Spinal cord (tissue), 10 donors: ENCODE results near the gene TBX1. TPM values are rescaled to one million over a fixed set of nuclear protein-coding genes. Genes with fewer than 3 reads are reported as not detected.

Source experiments
- DNase-seq, 6 donors: peaks; one replicate each; pipeline versions ENCODE4 v3.0.0 to v3.0.0-alpha.2; 2013 to 2015; ENCODE audit warnings: low spot score in 6 of 6, low read depth in 4 of 6
- H3K27ac ChIP-seq: one replicate; pipeline ENCODE4 v1.5.1; 2013; ENCODE audit warnings: low read depth, low read length, control low read depth
- H3K27me3 ChIP-seq: one replicate; pipeline ENCODE4 v1.6.1; 2013; ENCODE audit warnings: low read length; ENCODE audit not compliant: control insufficient read depth, insufficient read depth
- H3K36me3 ChIP-seq: one replicate; pipeline ENCODE4 v1.6.1; 2013; ENCODE audit warnings: low read length; ENCODE audit not compliant: control insufficient read depth, insufficient read depth
- H3K4me1 ChIP-seq: one replicate; pipeline ENCODE4 v1.6.1; 2013; ENCODE audit warnings: low read length; ENCODE audit not compliant: control insufficient read depth, insufficient read depth
- H3K4me3 ChIP-seq: one replicate; pipeline ENCODE4 v1.5.1; 2013; ENCODE audit warnings: low read depth, low read length, control low read depth
- H3K9me3 ChIP-seq: one replicate; pipeline ENCODE4 v1.6.1; 2013; ENCODE audit warnings: low read length; ENCODE audit not compliant: control insufficient read depth, insufficient read depth
- WGBS: methylation state at CpG from one replicate; pipeline ENCODE4 v1.1.5; 2013; ENCODE audit warnings: missing lambda C conversion rate; ENCODE audit not compliant: insufficient coverage; 5-methylcytosine and 5-hydroxymethylcytosine counted together
- polyA plus RNA-seq, 2 donors: library from polyadenylated mRNA; unstranded; fragments of 120-200 nt; gene quantifications; one replicate each; pipeline ENCODE4 v1.2.1, GENCODE V29; 2013; ENCODE audit not compliant: insufficient read length in 2 of 2
- total RNA-seq, 2 donors: library from RNA; depleted of rRNA in 1 of 2; stranded (reverse); fragments of 120-200 nt in 1 of 2; fragments of >200 nt in 1 of 2; gene quantifications; one replicate each; pipeline versions ENCODE4 v1.2.3 to v1.2.4, GENCODE V29; 2013 to 2014
- donor health status: healthy.

TBX1 gene
- total and polyA plus RNA-seq, 4 donors: 0.35 to 1.3 (median 0.63) TPM; not detected in 1

DNA sequence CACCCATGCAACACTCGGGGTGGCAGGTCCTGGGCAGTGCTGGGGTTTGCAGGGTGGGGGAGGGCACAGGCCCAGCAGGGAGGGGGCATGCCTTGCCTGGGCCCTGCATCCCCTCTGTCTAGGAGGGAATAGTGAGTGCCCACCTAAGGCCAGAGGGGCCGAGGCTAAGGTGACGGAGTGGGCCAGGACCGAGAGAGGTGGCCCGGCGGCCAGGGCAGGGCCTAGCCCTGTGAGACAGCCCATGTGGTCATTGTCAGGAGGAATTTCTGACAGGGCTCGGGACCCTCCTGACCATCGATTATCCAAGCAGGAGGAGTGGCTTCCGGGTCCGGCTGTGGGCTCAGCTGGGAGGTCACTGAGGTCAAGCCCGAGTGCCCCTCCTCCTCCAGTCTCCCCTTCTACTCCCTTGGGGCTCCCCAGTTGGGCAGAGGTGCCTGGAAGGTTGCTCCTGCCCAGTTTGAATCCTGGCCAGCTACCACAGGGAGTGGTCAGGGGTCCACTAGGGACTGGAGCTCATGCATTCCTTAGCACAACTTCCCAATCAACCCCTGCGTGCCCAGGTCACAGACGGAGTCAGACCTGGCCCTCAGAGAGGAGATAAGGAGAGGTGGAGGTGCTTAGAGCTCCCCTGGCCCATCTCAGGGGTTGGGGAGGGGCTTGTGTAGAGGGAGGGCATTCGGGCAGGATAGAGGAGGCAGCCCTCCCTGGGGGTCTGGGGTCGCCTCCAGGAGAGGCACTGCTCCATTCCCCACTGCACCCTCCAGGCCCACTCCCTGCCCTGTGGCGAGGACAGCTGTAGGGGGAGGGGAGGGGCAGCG is 22.5 kb upstream of the TBX1 start:
- DNase-seq: no peak
- 64% methylated on average over 11 of the region's 17 CpGs for WGBS
- Histone ChIP-seq H3K36me3 (no peaks in the 10 kb centered on the region), H3K4me1 (peaks cover 15% of the 10 kb centered on the region), H3K27me3 (peaks cover 5% of the 10 kb centered on the region), H3K9me3 (no peaks in the 10 kb centered on the region), H3K4me3 (no peak overlapping the region), H3K27ac (no peak overlapping the region)

DNA sequence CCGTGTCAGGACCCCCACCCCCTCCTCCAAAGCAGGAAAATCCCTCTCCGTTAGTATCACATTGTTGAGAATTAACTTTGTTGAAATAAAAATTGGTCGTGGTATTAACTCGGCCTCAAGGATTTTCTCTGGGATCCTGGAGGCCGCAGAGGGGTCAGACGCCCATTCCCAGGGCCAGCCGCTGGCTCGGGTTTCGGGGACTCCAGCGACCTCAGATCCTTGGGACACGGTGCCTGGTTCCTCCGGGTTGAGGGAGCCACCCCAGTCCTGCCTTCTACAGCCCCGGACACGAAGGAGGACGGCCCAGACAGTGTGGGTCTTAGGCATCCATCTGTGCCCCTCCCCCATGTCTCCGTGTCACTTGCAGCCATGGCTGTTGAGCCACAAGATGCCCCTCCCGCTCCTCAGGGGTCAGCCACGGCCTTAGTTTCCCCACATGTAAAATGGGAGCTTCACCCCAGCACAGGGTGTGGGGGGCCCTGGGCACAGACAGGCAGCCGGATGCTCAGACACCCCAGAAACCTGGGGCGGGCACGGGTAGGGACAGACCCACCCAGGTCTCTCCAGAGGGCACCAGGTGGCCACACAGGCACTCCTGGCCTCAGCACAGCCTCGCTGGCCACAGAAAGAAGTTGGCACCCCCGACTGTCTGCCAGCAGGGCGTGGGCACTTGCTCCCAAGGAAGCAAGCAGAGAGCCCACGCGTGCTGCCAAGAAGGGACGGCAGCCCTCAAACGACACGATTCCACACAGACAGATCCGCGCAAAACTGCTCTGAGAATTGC is 21.7 kb upstream of the TBX1 start:
- no peak for DNase-seq
- Histone ChIP-seq H3K36me3 (no peaks in the 10 kb centered on the region), H3K4me3 (no peak overlapping the region), H3K9me3 (no peaks in the 10 kb centered on the region), H3K27me3 (peaks cover 5% of the 10 kb centered on the region), H3K4me1 (peaks cover 15% of the 10 kb centered on the region), H3K27ac (no peak overlapping the region)
- WGBS: 61% methylated on average over 27 of the region's 31 CpGs

DNA sequence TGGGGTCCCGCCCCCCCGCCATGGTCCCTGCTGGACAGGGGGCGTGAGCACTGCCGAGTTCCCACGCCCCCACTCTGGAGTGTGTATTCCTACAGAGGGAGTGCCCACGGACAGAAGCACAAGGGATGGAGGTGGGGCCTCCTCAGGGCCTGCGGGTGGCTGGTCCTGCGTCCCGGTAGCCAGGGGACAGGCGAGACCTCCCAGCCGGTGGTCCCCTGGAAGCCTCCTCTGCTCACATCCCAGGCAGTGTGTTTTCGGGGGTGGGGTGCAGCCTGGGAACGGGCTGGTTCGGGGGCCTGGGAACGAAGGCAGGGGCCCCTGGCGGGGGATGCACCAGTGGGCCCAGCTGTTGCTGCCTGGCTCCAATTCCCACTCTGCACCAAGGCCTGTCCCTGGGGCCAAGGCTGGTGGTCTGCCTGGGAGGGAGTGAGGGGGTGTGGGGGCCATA is 21.1 kb upstream of the TBX1 start:
- 51% methylated on average over 16 of the region's 16 CpGs for WGBS
- H3K4me1 ChIP-seq: peaks cover 15% of the 10 kb centered on the region
- H3K4me3 ChIP-seq: no peak overlapping the region
- peaks cover 5% of the 10 kb centered on the region for H3K27me3 ChIP-seq
- H3K27ac ChIP-seq: no peak overlapping the region
- DNase-seq: no peak
- H3K36me3 ChIP-seq: no peaks in the 10 kb centered on the region
- H3K9me3 ChIP-seq: no peaks in the 10 kb centered on the region

DNA sequence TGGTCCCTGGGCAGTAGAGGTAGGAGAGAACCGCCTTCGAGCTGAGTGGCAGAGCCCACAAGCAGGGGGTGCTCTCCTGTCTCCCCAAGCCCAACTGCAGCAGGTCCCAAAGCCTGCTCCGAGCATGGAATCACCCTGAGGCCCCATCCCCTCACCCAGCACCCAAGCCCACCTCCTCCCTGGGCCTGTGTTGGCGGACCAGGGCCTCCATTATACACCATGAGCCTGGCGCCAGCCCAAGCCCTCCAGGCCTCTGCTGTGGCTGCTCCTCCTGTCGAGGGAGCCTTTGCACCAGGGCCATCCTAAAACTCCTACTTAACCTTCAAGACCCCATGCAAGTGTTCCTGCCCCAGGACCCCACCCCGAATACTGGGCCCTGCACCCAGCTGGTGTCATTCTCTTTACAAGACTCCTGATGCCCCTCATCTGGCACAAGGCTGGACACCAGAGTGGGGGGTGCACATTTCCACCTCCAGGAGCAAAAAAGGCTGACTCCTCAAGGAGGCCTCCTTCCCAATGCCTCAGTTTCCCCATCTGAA is 20.6 kb upstream of the TBX1 start:
- H3K4me1 ChIP-seq: peaks cover 15% of the 10 kb centered on the region
- DNase-seq: no peak
- H3K36me3 ChIP-seq: no peaks in the 10 kb centered on the region
- H3K9me3 ChIP-seq: no peaks in the 10 kb centered on the region
- H3K4me3 ChIP-seq: no peak overlapping the region
- WGBS: 87% methylated on average over 5 of the region's 7 CpGs
- no peak overlapping the region for H3K27ac ChIP-seq
- peaks cover 5% of the 10 kb centered on the region for H3K27me3 ChIP-seq

DNA sequence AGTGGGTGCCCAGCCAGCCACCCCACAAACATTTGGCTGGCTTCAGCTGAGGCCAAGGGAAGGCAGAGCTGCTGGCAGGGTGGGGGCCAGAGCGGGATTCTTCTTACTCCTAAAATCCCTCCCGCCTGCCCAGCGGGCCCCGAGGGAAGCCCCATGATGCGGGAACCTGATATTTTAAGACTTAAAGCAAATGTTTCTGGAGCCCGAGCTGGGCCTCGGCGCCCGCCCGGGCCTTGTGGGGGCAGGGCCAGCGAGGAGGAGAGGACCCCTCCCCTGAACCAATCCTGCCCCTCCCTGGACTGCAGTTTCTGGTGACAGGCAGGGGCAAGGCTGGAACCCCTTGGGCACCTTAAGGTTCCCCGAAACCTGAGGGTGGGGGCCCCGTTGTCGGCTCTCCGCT is 20.0 kb upstream of the TBX1 start:
- H3K4me3 ChIP-seq: no peak overlapping the region
- peaks cover 19% of the 10 kb centered on the region for H3K4me1 ChIP-seq
- peaks cover 3% of the 10 kb centered on the region for H3K36me3 ChIP-seq
- no peaks in the 10 kb centered on the region for H3K9me3 ChIP-seq
- no peak for DNase-seq
- H3K27me3 ChIP-seq: peaks cover 3% of the 10 kb centered on the region
- 77% methylated on average over 14 of the region's 15 CpGs for WGBS
- H3K27ac ChIP-seq: no peak overlapping the region

DNA sequence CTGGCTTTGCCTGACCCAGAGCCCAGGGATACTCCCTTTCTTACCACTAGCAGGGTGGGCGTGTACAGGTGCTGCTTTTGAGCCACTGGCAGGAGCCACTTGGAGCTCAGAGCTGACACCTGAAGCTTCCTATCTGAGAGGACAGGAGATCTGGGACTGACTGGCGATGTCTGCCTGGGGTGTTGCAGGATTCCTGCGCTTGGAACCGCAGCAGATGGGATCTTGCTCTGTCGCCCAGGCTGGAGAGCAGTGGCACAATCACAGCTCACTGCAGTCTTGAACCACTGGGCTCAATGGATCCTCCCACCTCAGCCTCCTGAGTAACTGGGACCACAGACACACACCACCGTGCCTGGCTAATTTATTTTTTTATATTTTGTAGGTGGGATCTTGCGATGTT is 19.5 kb upstream of the TBX1 start:
- H3K36me3 ChIP-seq: peaks cover 3% of the 10 kb centered on the region
- H3K9me3 ChIP-seq: no peaks in the 10 kb centered on the region
- peaks cover 24% of the 10 kb centered on the region for H3K4me1 ChIP-seq
- WGBS: 91% methylated on average over 5 of the region's 7 CpGs
- DNase-seq: no peak
- H3K27ac ChIP-seq: no peak overlapping the region
- H3K27me3 ChIP-seq: no peaks in the 10 kb centered on the region
- no peak overlapping the region for H3K4me3 ChIP-seq

DNA sequence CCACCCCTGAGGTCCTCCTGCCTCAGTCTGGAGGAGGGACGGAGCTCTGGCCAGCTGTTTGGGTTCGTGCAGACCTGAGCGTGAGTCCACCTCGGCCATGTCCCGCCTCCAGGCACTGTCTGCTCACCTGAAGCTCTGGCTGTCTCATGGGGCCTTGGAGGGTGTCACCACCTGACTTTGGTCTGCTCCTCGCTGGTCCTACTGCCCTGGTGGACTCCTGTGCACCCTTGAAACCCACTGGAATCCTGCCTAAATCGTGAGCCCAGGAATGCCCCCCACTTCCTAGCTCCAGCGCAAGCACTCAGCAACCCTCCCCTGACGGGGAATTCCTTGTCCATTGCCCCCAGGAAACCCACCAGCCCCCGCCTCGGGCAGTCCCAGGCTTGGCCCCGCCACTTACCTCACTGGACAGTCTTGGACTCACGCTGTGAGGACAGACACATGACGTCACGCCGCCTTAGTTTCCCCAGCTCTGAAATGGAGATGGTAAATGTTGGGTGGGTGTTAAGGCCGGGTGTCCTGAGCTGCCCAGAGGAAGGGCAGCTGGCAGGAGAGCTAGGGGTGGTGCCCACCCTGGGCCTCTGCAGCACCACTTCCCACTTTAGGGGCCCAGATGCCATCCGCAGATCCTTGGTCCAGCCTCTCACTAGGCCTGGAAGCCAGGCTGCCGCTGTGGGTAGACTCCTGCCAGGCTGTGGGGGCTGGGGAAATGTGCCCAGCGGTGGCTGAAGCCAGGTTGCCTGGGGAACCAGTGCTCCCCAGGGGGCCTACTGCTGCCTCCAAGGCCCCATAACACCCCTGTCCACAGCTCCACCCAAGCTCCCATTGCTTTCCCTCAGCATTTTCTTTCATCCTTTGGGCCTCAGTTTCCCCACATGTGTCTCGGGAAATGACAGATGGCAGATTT is 18.2 kb upstream of the TBX1 start:
- Histone ChIP-seq H3K9me3 (no peaks in the 10 kb centered on the region), H3K27ac (no peak overlapping the region), H3K4me3 (no peak overlapping the region), H3K4me1 (peaks cover 22% of the 10 kb centered on the region), H3K36me3 (peaks cover 3% of the 10 kb centered on the region), H3K27me3 (no peaks in the 10 kb centered on the region)
- no peak for DNase-seq
- 84% methylated on average over 13 of the region's 21 CpGs for WGBS

DNA sequence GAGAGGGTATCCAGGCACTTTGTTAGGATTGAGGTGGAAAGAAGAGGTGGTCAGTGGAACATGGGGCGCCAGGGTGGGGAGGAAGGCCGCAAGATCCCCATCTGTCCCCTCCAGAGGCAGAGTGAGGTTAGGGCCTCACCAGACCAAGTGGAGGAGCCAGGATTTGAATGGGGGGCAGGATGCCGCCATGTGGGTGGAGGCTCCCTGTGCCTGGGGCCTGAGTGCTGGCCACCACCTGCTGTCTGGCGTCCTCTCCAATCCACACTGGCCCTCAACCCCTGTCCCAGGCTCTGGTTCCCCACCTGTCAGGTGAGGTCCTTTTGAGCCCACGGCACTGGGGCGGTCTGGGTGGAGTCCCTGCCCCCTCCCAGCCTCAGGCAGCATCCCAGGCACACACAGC is 17.5 kb upstream of the TBX1 start:
- H3K27ac ChIP-seq: no peak overlapping the region
- H3K4me3 ChIP-seq: no peak overlapping the region
- H3K36me3 ChIP-seq: peaks cover 3% of the 10 kb centered on the region
- no peaks in the 10 kb centered on the region for H3K27me3 ChIP-seq
- no peak for DNase-seq
- H3K4me1 ChIP-seq: peaks cover 22% of the 10 kb centered on the region
- 98% methylated on average over 5 of the region's 6 CpGs for WGBS
- H3K9me3 ChIP-seq: no peaks in the 10 kb centered on the region

DNA sequence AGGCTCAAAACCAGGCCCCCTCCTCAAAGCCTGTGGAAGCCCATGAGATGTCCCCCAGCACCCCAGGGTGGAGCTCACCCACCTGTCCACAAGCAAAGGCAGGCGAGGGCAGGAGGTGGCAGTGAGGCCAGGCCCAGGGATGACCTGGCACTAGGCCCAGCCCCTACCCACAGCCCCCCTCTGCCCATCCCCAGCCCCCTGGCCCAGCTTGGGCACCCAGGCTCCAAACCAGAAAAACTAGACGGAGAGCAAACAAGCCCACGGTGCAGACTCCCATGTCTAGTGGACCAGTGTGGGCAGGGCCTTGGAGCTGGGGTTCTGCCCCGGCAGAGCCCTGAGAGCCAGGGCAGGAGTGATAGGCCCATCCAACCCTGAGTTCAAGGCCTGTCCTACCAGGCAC is 16.9 kb upstream of the TBX1 start:
- H3K27ac ChIP-seq: no peak overlapping the region
- H3K36me3 ChIP-seq: peaks cover 3% of the 10 kb centered on the region
- no peak for DNase-seq
- 93% methylated on average over 4 of the region's 4 CpGs for WGBS
- peaks cover 22% of the 10 kb centered on the region for H3K4me1 ChIP-seq
- no peaks in the 10 kb centered on the region for H3K9me3 ChIP-seq
- H3K27me3 ChIP-seq: no peaks in the 10 kb centered on the region
- no peak overlapping the region for H3K4me3 ChIP-seq
